GM12873 (cell line): ENCODE measurements around the gene ZSCAN21.

Source experiments
- CTCF ChIP-seq: IDR thresholded peaks from 2 replicates; pipeline ENCODE4 v1.5.1; 2012; ENCODE audit warnings: low read depth, mild to moderate bottlenecking, moderate library complexity, low read length, control low read depth; ENCODE audit not compliant: insufficient read depth; ENCODE audit errors: missing control alignments

ZSCAN21 gene

GRCh38 chr7:100049441-100050291, at the start of gene ZSCAN21:
ZSCAN21 (plus strand) TSS chr7:100049774; CDS start chr7:100057007, 7,233 bp downstream.
- peak; percentile 20 for TF ChIP-seq CTCF

GRCh38 chr7:100000239-100000638, 49.3 kb upstream of the ZSCAN21 start:
- TF ChIP-seq CTCF: no peak

GRCh38 chr7:100003711-100004661, 45.6 kb upstream of the ZSCAN21 start:
- TF ChIP-seq CTCF: no peak

GRCh38 chr7:100007887-100008286, 41.7 kb upstream of the ZSCAN21 start:
- TF ChIP-seq CTCF: no peak

GRCh38 chr7:100008525-100008924, 41.0 kb upstream of the ZSCAN21 start:
- TF ChIP-seq CTCF: no peak

GRCh38 chr7:100010901-100011300, 38.7 kb upstream of the ZSCAN21 start:
- no peak for TF ChIP-seq CTCF

- no peak for TF ChIP-seq CTCF
These were observed 38.1 kb upstream of the ZSCAN21 start for GRCh38 chr7:100011516-100011915.
